PC-3 (cell line): ENCODE measurements around the gene EIF2AK3. TPM values are rescaled to one million over a fixed set of nuclear protein-coding genes. Genes with fewer than 3 reads are reported as not detected.

Source experiments
- ATAC-seq: fragments of 200-7000 bp; cut with Tn5 transposase; 2 replicates; pipeline ENCODE4 v1.9.1; 2020; ENCODE audit warnings: mild to moderate bottlenecking, moderate library complexity
- BruUV-seq: library from RNA; stranded (reverse); fragments of 400-500 nt; replicated peaks from 2 replicates; lab custom pipeline; 2021; lab: Mats Ljungman, UMichigan
- CTCF ChIA-PET: fragments of 300-600 bp; sonication (Branson Sonifier 250); formaldehyde crosslinking; loops from one replicate; lab custom pipeline; 2022; ENCODE audit warnings: antibody characterized with exemption; lab: Charles Lee
- POLR2A ChIA-PET: fragments of 300-600 bp; sonication (Branson Sonifier 250); formaldehyde crosslinking; loops from one replicate; lab custom pipeline; 2022; ENCODE audit warnings: antibody characterized with exemption; ENCODE audit not compliant: unreplicated experiment; lab: Charles Lee
- DNase-seq: peaks from one replicate; pipeline ENCODE4 v3.0.0-alpha.2; 2015
- H2AFZ ChIP-seq: fragments of 300-600 bp; sonication (generic); 2 replicates; pipeline ENCODE4 v1.6.0; 2016; ENCODE audit warnings: antibody characterized with exemption, low read length
- H3F3A ChIP-seq: fragments of 300-600 bp; sonication (generic); one replicate; pipeline ENCODE4 v1.6.0; 2017; ENCODE audit warnings: antibody characterized with exemption, low read length, control low read depth, mild to moderate bottlenecking; ENCODE audit not compliant: unreplicated experiment
- H3K27ac ChIP-seq: fragments of 300-600 bp; sonication (generic); 2 replicates; pipeline ENCODE4 v1.5.1; 2016; ENCODE audit warnings: mild to moderate bottlenecking, low read length
- H3K27me3 ChIP-seq: fragments of 300-600 bp; sonication (generic); 2 replicates; pipeline ENCODE4 v1.6.1; 2016; ENCODE audit warnings: low read length, mixed read lengths
- H3K36me3 ChIP-seq: fragments of 300-600 bp; sonication (generic); 2 replicates; pipeline ENCODE4 v1.6.1; 2016; ENCODE audit warnings: low read depth, mixed run types, low read length, mixed read lengths
- H3K4me1 ChIP-seq: fragments of 300-600 bp; sonication (generic); 2 replicates; pipeline ENCODE4 v1.5.1; 2016; ENCODE audit warnings: low read length; ENCODE audit not compliant: insufficient read depth
- H3K4me2 ChIP-seq: fragments of 300-600 bp; sonication (generic); 2 replicates; pipeline ENCODE4 v1.6.0; 2016; ENCODE audit warnings: low read length
- H3K4me3 ChIP-seq: fragments of 300-600 bp; sonication (generic); 2 replicates; pipeline ENCODE4 v1.5.1; 2016; ENCODE audit warnings: mild to moderate bottlenecking, low read length, mixed read lengths
- H3K79me2 ChIP-seq: fragments of 300-600 bp; sonication (generic); 2 replicates; pipeline ENCODE4 v1.6.1; 2017; ENCODE audit warnings: low read length, mixed read lengths
- H3K9ac ChIP-seq: fragments of 300-600 bp; sonication (generic); 2 replicates; pipeline ENCODE4 v1.6.0; 2016; ENCODE audit warnings: mild to moderate bottlenecking, low read length
- H3K9me2 ChIP-seq: fragments of 300-600 bp; sonication (generic); replicated peaks from 2 replicates; pipeline ENCODE4 v1.6.1; 2016; ENCODE audit warnings: mixed run types, low read length, mixed read lengths
- H3K9me3 ChIP-seq: fragments of 300-600 bp; sonication (generic); 2 replicates; pipeline ENCODE4 v1.6.1; 2016; ENCODE audit warnings: low read length, mixed read lengths
- H4K20me1 ChIP-seq: fragments of 300-600 bp; sonication (generic); 2 replicates; pipeline ENCODE4 v1.6.1; 2016; ENCODE audit warnings: low read length, mixed read lengths
- EZH2 ChIP-seq: fragments of 300-600 bp; sonication (generic); IDR thresholded peaks from one replicate; pipeline ENCODE4 v1.6.1; 2017; ENCODE audit warnings: antibody characterized with exemption, mild to moderate bottlenecking, low read length; ENCODE audit not compliant: unreplicated experiment
- EZH2phosphoT487 ChIP-seq: fragments of 300-600 bp; sonication (generic); IDR thresholded peaks from 2 replicates; pipeline ENCODE4 v1.6.1; 2018; ENCODE audit warnings: mild to moderate bottlenecking, antibody characterized with exemption, low read length, borderline replicate concordance
- intact Hi-C: fragments of 100-400 bp; cut with micrococcal nuclease; formaldehyde crosslinking; loops from 2 replicates; pipeline ENCODE4 v1.9.0; 2023
- total RNA-seq: library from RNA; depleted of rRNA; stranded (reverse); fragments of >200 nt; gene quantifications from 2 replicates; pipeline ENCODE4 v1.2.3, GENCODE V29; 2014
- TF ChIP-seq, protein P1 (sequence below): fragments of 300-600 bp; sonication (generic); conservative IDR thresholded peaks from 2 replicates; pipeline ENCODE4 v1.5.1; 2017; ENCODE audit warnings: antibody characterized with exemption, low read depth, mild to moderate bottlenecking, low read length

Gene EIF2AK3
- total RNA-seq, 1 experiment from 2014 or later: 10.7 TPM

- H3F3A ChIP-seq: no peaks in the 10 kb centered on the region
- no peaks in the 10 kb centered on the region for H3K9me2 ChIP-seq
- DNase-seq (peak; percentile 75), ATAC-seq (peak; percentile 68)
- ChIA-PET POLR2A (no interaction called here), CTCF (interaction anchor here (0.7 to 1.5 kb wide), 4 partner anchors 10 to 77 kb away, joined by 4 to 10 read pairs (median 7); no protein-coding TSS in a partner anchor)
- BruUV-seq: no TSS peak
- peaks cover 20% of the 10 kb centered on the region for H3K4me1 ChIP-seq
- H2AFZ ChIP-seq: peak overlapping the region; percentile 29; the same call in 1 of the 2 replicates
- no peaks in the 10 kb centered on the region for H4K20me1 ChIP-seq
- no peaks in the 10 kb centered on the region for H3K27me3 ChIP-seq
- no peaks in the 10 kb centered on the region for H3K36me3 ChIP-seq
- H3K79me2 ChIP-seq: no peaks in the 10 kb centered on the region
- no peaks in the 10 kb centered on the region for H3K9me3 ChIP-seq
- H3K4me3 ChIP-seq: no peak overlapping the region
- intact Hi-C loops: loop anchor here (1.0 to 5.0 kb wide), 4 partner anchors 31 to 477 kb away; partner anchors contain the start of gene EIF2AK3
- peak overlapping the region; percentile 29 for H3K4me2 ChIP-seq
- TF ChIP-seq EZH2 (no peak), EZH2phosphoT487 (no peak)
- TF ChIP-seq, protein P1, sequence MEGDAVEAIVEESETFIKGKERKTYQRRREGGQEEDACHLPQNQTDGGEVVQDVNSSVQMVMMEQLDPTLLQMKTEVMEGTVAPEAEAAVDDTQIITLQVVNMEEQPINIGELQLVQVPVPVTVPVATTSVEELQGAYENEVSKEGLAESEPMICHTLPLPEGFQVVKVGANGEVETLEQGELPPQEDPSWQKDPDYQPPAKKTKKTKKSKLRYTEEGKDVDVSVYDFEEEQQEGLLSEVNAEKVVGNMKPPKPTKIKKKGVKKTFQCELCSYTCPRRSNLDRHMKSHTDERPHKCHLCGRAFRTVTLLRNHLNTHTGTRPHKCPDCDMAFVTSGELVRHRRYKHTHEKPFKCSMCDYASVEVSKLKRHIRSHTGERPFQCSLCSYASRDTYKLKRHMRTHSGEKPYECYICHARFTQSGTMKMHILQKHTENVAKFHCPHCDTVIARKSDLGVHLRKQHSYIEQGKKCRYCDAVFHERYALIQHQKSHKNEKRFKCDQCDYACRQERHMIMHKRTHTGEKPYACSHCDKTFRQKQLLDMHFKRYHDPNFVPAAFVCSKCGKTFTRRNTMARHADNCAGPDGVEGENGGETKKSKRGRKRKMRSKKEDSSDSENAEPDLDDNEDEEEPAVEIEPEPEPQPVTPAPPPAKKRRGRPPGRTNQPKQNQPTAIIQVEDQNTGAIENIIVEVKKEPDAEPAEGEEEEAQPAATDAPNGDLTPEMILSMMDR: no peak
- H3K9ac ChIP-seq: no peak overlapping the region
- peak overlapping the region; percentile 69 for H3K27ac ChIP-seq
Measured at GRCh38 chr2:88668862-88669261, 41.6 kb upstream of the EIF2AK3 start.

- no peaks in the 10 kb centered on the region for H3K27me3 ChIP-seq
- ATAC-seq: no peak
Measured at GRCh38 chr2:88667219-88667618, 40.0 kb upstream of the EIF2AK3 start.

GRCh38 chr2:88666576-88666975 lies 39.3 kb upstream of the EIF2AK3 start:
- H3K4me3 ChIP-seq: no peak overlapping the region
- CTCF ChIA-PET: no interaction called here

More at GRCh38 chr2:88667219-88667618, 40.0 kb upstream of the EIF2AK3 start:
- Histone ChIP-seq H3K36me3 (no peaks in the 10 kb centered on the region), H3K79me2 (no peaks in the 10 kb centered on the region), H3K27ac (no peak overlapping the region), H4K20me1 (no peaks in the 10 kb centered on the region), H3K9me3 (no peaks in the 10 kb centered on the region), H3K4me2 (no peak overlapping the region), H3K4me1 (peaks cover 20% of the 10 kb centered on the region), H3F3A (no peaks in the 10 kb centered on the region), H3K4me3 (no peak overlapping the region), H3K9ac (no peak overlapping the region), H2AFZ (no peak overlapping the region), H3K9me2 (no peaks in the 10 kb centered on the region)
- intact Hi-C loops: loop anchor here (5.0 kb wide), 1 partner anchor 475 kb away; no protein-coding TSS in a partner anchor
- CTCF ChIA-PET: no interaction called here
- TF ChIP-seq, protein P1: no peak
- TF ChIP-seq EZH2 (no peak), EZH2phosphoT487 (no peak)
- DNase-seq: no peak
- POLR2A ChIA-PET: no interaction called here
- no TSS peak for BruUV-seq

More at GRCh38 chr2:88666576-88666975, 39.3 kb upstream of the EIF2AK3 start:
- Histone ChIP-seq H3K9me3 (no peaks in the 10 kb centered on the region), H3K79me2 (no peaks in the 10 kb centered on the region), H3K9ac (no peak overlapping the region), H3K27me3 (no peaks in the 10 kb centered on the region), H3K9me2 (no peaks in the 10 kb centered on the region), H2AFZ (no peak overlapping the region), H4K20me1 (no peaks in the 10 kb centered on the region), H3K4me1 (peaks cover 20% of the 10 kb centered on the region), H3K27ac (no peak overlapping the region), H3K36me3 (no peaks in the 10 kb centered on the region), H3K4me2 (no peak overlapping the region), H3F3A (no peaks in the 10 kb centered on the region)
- ATAC-seq: no peak
- no TSS peak for BruUV-seq
- peak; percentile 48 for DNase-seq
- intact Hi-C loops: loop anchor here (5.0 kb wide), 1 partner anchor 474 kb away; no protein-coding TSS in a partner anchor
- TF ChIP-seq, protein P1: no peak
- TF ChIP-seq EZH2phosphoT487 (no peak), EZH2 (no peak)
- POLR2A ChIA-PET: no interaction called here
